Thoracic aorta (tissue), 2 donors: Measurements from ENCODE around the gene TNPO1. TPM values are rescaled to one million over a fixed set of nuclear protein-coding genes. Genes with fewer than 3 reads are reported as not detected.

Experiments used
- ATAC-seq: fragments of 150-250 bp; one replicate; pipeline ENCODE4 v1.8.0; 2017; ENCODE audit warnings: low read depth; ENCODE audit not compliant: insufficient number of reproducible peaks, low FRiP score
- DNase-seq: peaks from one replicate; pipeline ENCODE4 v3.0.0-alpha.2; 2020; ENCODE audit warnings: low spot score
- H3K27ac ChIP-seq, 2 donors: fragments of 200-600 bp; sonication (generic); 1 replicate in 1 of 2; 2 replicates in 1 of 2; pipeline ENCODE4 v1.5.1; 2016; ENCODE audit warnings: mild to moderate bottlenecking in 2 of 2, moderate library complexity in 2 of 2
- H3K27me3 ChIP-seq: fragments of 200-600 bp; sonication (generic); replicated peaks from 2 replicates; pipeline ENCODE4 v1.6.0; 2016; ENCODE audit warnings: mild to moderate bottlenecking; ENCODE audit not compliant: insufficient read depth
- H3K36me3 ChIP-seq: fragments of 200-600 bp; sonication (generic); one replicate; pipeline ENCODE4 v1.5.1; 2016
- H3K4me1 ChIP-seq, 2 donors: fragments of 200-600 bp; sonication (generic); 1 replicate in 1 of 2; 2 replicates in 1 of 2; pipeline versions ENCODE4 v1.5.1 to v1.6.0; 2016; ENCODE audit warnings: low read depth in 2 of 2, mild to moderate bottlenecking in 1 of 2; ENCODE audit not compliant: control insufficient read depth in 1 of 2
- H3K4me3 ChIP-seq: fragments of 200-600 bp; sonication (generic); 2 replicates; pipeline ENCODE4 v1.5.1; 2016; ENCODE audit warnings: mild to moderate bottlenecking
- H3K9me3 ChIP-seq: fragments of 200-600 bp; sonication (generic); 2 replicates; pipeline ENCODE4 v1.5.1; 2016
- CTCF ChIP-seq: fragments of 200-600 bp; sonication (generic); IDR thresholded peaks from one replicate; pipeline ENCODE4 v1.5.1; 2019; ENCODE audit warnings: antibody characterized with exemption
- total RNA-seq, 2 donors: library from RNA; depleted of rRNA; stranded (reverse); fragments of >200 nt; gene quantifications; one replicate each; pipeline versions ENCODE4 v1.1.0 to v1.2.3, GENCODE V29; 2016

The TNPO1 gene
- total RNA-seq, 2 donors from 2014 or later, result 75.8 to 150 TPM

- DNase-seq (no peak), ATAC-seq (no peak)
- Histone ChIP-seq H3K36me3 (no peaks in the 10 kb centered on the region), H3K27ac (peak overlapping the region in 1 of 2 donors; percentile 64), H3K27me3 (no peaks in the 10 kb centered on the region), H3K4me3 (peak overlapping the region; percentile 87), H3K9me3 (no peaks in the 10 kb centered on the region), H3K4me1 (peaks cover 54 to 67% of the 10 kb centered on the region in 2 donors)
- no peak for TF ChIP-seq CTCF
Measured at GRCh38 chr5:72849546-72849945, 33.1 kb downstream of the TNPO1 start.

DNA sequence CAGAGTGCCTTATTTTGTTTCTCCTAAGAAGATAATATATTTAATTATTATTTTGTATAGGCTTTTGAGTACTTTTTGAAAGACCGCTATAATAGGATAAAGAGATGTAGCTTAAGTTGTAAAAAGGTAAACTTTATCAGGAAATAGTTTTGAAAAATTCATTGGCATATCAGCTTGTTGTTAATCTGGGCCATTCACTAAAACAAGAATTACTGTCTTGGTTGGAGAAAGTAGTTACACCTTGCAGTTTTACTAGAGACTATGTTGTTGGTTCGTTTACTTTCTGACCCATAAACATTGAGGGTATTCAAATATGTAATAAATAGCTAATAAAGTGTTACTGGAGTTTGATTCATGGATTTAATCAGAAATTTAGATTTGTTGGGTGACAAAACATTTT is 33.7 kb downstream of the TNPO1 start:
- Histone ChIP-seq H3K27me3 (no peaks in the 10 kb centered on the region), H3K4me3 (peak overlapping the region; percentile 87), H3K9me3 (no peaks in the 10 kb centered on the region), H3K4me1 (peaks cover 55 to 72% of the 10 kb centered on the region in 2 donors), H3K36me3 (no peaks in the 10 kb centered on the region), H3K27ac (no peak overlapping the region)
- no peak for TF ChIP-seq CTCF
- DNase-seq (no peak), ATAC-seq (no peak)

DNA sequence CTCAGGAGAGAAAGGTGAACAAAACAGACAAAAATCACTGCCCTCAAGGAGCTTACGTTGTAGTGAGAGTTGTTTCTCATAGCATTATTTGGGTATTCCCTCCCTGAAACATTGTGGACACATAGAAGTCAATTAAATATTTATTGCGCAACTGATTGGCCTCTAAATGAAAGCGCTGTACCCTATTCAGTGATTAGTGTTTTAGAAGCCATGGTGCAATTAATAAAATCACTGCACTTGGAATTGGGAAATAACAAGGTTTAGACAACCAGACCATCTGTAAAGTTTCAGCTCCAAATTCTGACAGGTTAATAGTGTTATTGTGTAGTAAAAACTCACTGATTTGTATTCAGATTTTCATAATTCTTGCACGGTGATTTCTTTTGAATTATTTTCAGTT is 35.9 kb downstream of the TNPO1 start:
- H3K27me3 ChIP-seq, result no peaks in the 10 kb centered on the region
- ATAC-seq (no peak), DNase-seq (no peak)
- H3K27ac ChIP-seq, result no peak overlapping the region
- no peak for TF ChIP-seq CTCF
- no peaks in the 10 kb centered on the region for H3K9me3 ChIP-seq
- peaks cover 16% of the 10 kb centered on the region for H3K36me3 ChIP-seq
- H3K4me3 ChIP-seq, result no peak overlapping the region
- H3K4me1 ChIP-seq, result peaks cover 53 to 64% of the 10 kb centered on the region in 2 donors

- Histone ChIP-seq H3K4me3 (no peak overlapping the region), H3K27ac (no peak overlapping the region), H3K9me3 (no peaks in the 10 kb centered on the region), H3K4me1 (peaks cover 47 to 67% of the 10 kb centered on the region in 2 donors), H3K27me3 (no peaks in the 10 kb centered on the region), H3K36me3 (peaks cover 16% of the 10 kb centered on the region)
- TF ChIP-seq CTCF, result no peak
- ATAC-seq (no peak), DNase-seq (no peak)
Measured at GRCh38 chr5:72854419-72854818, 38.0 kb downstream of the TNPO1 start.

DNA sequence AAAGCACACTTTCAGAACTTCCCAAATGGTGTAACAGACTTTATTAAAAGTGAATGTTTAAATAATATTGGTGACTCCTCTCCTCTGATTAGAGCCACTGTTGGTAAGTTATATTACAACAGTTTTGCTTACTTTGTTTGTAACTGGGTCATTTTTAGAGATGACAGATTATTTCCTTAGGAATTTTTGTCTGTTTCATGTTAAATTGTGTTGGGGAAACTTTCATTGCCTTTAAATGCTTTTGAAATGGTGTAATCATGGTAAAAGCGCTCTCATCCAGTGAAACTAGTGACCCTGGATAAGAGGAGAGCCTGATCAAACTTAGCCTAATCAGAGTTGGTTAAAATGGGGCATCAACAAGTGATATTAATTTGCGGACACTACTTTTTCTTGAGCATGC is 39.4 kb downstream of the TNPO1 start:
- peaks cover 38 to 73% of the 10 kb centered on the region in 2 donors for H3K4me1 ChIP-seq
- H3K36me3 ChIP-seq, result peaks cover 16% of the 10 kb centered on the region
- no peak for TF ChIP-seq CTCF
- H3K4me3 ChIP-seq, result no peak overlapping the region
- no peak for DNase-seq
- no peak for ATAC-seq
- no peaks in the 10 kb centered on the region for H3K27me3 ChIP-seq
- H3K27ac ChIP-seq, result no peak overlapping the region
- no peaks in the 10 kb centered on the region for H3K9me3 ChIP-seq
